Tibial nerve (tissue), 4 donors: Measurements from ENCODE around the gene KCNN1. TPM values are rescaled to one million over a fixed set of nuclear protein-coding genes. Genes with fewer than 3 reads are reported as not detected.

Experiments used
- DNase-seq, 2 donors: peaks; one replicate each; pipeline ENCODE4 v3.0.0-alpha.2; 2019; ENCODE audit warnings: low spot score in 2 of 2
- H3K27ac ChIP-seq, 4 donors: fragments of 200-600 bp; sonication (generic) in 3 of 4; one replicate each; pipeline ENCODE4 v1.5.1; 2017 to 2019; ENCODE audit warnings: mild to moderate bottlenecking in 1 of 4
- H3K27me3 ChIP-seq, 2 donors: fragments of 200-600 bp; sonication (generic) in 1 of 2; one replicate each; pipeline versions ENCODE4 v1.5.1 to v1.6.0; 2017 to 2019
- H3K36me3 ChIP-seq, 3 donors: fragments of 200-600 bp; sonication (generic); one replicate each; pipeline ENCODE4 v1.5.1; 2018 to 2019
- H3K4me1 ChIP-seq, 4 donors: fragments of 200-600 bp; sonication (generic) in 3 of 4; one replicate each; pipeline ENCODE4 v1.5.1; 2017 to 2019
- H3K4me3 ChIP-seq, 4 donors: fragments of 200-600 bp; sonication (generic) in 3 of 4; one replicate each; pipeline ENCODE4 v1.5.1; 2017 to 2019; ENCODE audit warnings: mild to moderate bottlenecking in 1 of 4, moderate library complexity in 1 of 4
- H3K9me3 ChIP-seq, 4 donors: fragments of 200-600 bp; sonication (generic) in 3 of 4; one replicate each; pipeline ENCODE4 v1.5.1; 2017 to 2019
- CTCF ChIP-seq, 5 experiments: fragments of 200-600 bp in 3 of 5; fragments of 450-650 bp in 2 of 5; sonication (generic) in 3 of 5; IDR thresholded peaks; one replicate each; pipeline ENCODE4 v1.5.1; 2016 to 2019; ENCODE audit warnings: antibody characterized with exemption in 5 of 5, mild to moderate bottlenecking in 3 of 5, moderate library complexity in 2 of 5
- EP300 ChIP-seq, 2 donors: sonication (generic); formaldehyde crosslinking; IDR thresholded peaks; one replicate each; pipeline ENCODE4 v1.6.1; 2017; ENCODE audit warnings: antibody characterized with exemption in 2 of 2, mild to moderate bottlenecking in 1 of 2
- POLR2A ChIP-seq, 2 donors: fragments of 450-650 bp; IDR thresholded peaks; one replicate each; pipeline ENCODE4 v1.6.1; 2017; ENCODE audit warnings: antibody characterized with exemption in 2 of 2, mild to moderate bottlenecking in 2 of 2, moderate library complexity in 2 of 2
- WGBS, 2 donors: methylation state at CpG; one replicate each; pipeline ENCODE4 v1.1.5; 2018; 5-methylcytosine and 5-hydroxymethylcytosine counted together
- total RNA-seq, 4 donors: library from RNA; depleted of rRNA; stranded (reverse); fragments of >200 nt; gene quantifications; one replicate each; pipeline ENCODE4 v1.1.0, GENCODE V29; 2016

The KCNN1 gene
- total RNA-seq, 4 donors from 2014 or later, result under 0.01 TPM; not detected in 3

GRCh38 chr19:18013210-18014111 is 46.6 kb downstream of the KCNN1 start:
- Histone ChIP-seq H3K4me3 (no peak overlapping the region), H3K4me1 (peaks cover 0 to 59% (median 15%) of the 10 kb centered on the region in 4 donors)
- 58 to 67% methylated on average over 17 of the region's 17 CpGs for whole genome bisulfite sequencing, 2 donors

DNA sequence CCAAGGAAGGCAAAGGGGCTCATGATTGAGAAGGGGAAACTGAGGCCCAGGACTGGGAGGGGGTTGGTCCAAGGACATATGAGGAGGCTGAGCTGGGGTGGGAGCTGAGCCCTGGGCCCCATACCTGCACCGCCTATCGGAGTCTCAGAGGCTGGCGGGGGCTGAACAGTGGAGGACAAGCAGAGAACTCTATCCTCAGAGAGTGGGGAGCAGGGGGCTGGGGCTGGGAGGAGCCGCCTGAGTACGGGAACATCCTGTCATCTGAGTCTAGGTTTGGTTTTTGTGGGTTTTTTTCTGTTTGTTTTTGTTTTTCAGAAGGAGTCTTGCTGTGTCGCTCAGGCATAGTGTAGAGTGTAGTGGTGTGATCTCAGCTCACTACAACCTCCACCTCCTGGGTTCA is 47.3 kb downstream of the KCNN1 start:
- no peak for DNase-seq
- TF ChIP-seq POLR2A (IDR thresholded peaks at IDR 0.05) (no peak), EP300 (IDR thresholded peaks at IDR 0.05) (no peak), CTCF (IDR thresholded peaks at IDR 0.05) (no peak)
- 81 to 84% methylated on average over 6 of the region's 6 CpGs for WGBS, 2 donors
- Histone ChIP-seq H3K9me3 (no peaks in the 10 kb centered on the region), H3K27ac (peak overlapping the region; percentile 43 to 95 (median 75)), H3K4me3 (no peak overlapping the region), H3K36me3 (peaks cover 4 to 60% (median 23%) of the 10 kb centered on the region in 3 donors), H3K27me3 (no peaks in the 10 kb centered on the region), H3K4me1 (peaks cover 0 to 56% (median 11%) of the 10 kb centered on the region in 4 donors)

More at GRCh38 chr19:18013210-18014111, 46.6 kb downstream of the KCNN1 start:
- Histone ChIP-seq H3K9me3 (no peaks in the 10 kb centered on the region), H3K36me3 (peaks cover 4 to 67% (median 23%) of the 10 kb centered on the region in 3 donors), H3K27ac (peak overlapping the region; percentile 43 to 95 (median 75)), H3K27me3 (no peaks in the 10 kb centered on the region)
- no peak for DNase-seq
- peak in 1 of 2 donors; percentile 19 for TF ChIP-seq EP300 (IDR thresholded peaks at IDR 0.05)
- no peak for TF ChIP-seq POLR2A (IDR thresholded peaks at IDR 0.05)

- no peaks in the 10 kb centered on the region for H3K9me3 ChIP-seq
- H3K36me3 ChIP-seq, result peaks cover 4 to 38% (median 11%) of the 10 kb centered on the region in 3 donors
- no peak overlapping the region for H3K4me3 ChIP-seq
- no peak for DNase-seq
- peak overlapping the region; percentile 73 to 95 (median 84) for H3K27ac ChIP-seq
- no peak for TF ChIP-seq CTCF (IDR thresholded peaks at IDR 0.05)
- TF ChIP-seq POLR2A (IDR thresholded peaks at IDR 0.05), result no peak
- peaks cover 0 to 67% (median 30%) of the 10 kb centered on the region in 4 donors for H3K4me1 ChIP-seq
- 84 to 86% methylated on average over 14 of the region's 14 CpGs for WGBS, 2 donors
- no peaks in the 10 kb centered on the region for H3K27me3 ChIP-seq
These were observed 49.5 kb downstream of the KCNN1 start for GRCh38 chr19:18016209-18016910.

DNA sequence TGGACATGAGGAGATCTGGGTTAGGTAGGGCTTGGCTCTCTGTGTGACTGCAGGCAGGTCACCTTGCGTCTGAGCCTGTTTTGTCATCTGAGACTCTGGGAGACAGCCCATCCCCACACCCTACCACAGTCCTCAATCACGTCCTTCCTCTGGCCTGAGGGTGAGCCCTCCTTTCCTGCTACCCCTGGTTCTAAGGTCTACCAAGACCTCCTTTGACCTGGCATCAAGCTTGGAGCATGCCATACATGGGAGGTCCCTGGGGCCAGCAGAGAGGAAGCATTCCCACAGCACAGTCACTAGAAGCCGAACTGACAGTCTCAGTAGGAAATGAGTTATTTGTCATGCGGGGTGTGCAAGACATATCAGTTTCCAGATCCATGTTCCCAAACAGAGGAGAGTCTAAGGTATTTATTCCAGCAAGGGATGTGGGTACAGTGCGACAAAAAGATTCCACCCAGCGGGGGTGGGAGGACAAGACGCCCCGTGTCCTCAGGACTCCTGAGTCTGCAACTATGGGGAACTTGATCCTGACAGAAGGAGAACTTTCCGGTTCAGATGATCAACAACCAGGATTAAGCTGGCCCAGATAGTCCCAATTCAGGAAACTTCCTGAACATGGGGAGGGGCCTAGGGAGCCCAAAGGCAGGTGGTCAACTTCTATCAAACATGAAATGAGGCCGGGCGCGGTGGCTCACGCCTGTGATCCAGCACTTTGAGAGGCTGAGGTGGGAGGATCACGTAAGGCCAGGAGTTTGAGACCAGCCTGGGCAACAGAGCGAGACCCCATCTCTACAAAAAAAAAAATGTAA is 50.6 kb downstream of the KCNN1 start:
- peaks cover 4 to 28% (median 8%) of the 10 kb centered on the region in 3 donors for H3K36me3 ChIP-seq
- no peaks in the 10 kb centered on the region for H3K9me3 ChIP-seq
- H3K27me3 ChIP-seq, result no peaks in the 10 kb centered on the region
- peaks cover 0 to 77% (median 41%) of the 10 kb centered on the region in 4 donors for H3K4me1 ChIP-seq
- TF ChIP-seq POLR2A (IDR thresholded peaks at IDR 0.05), result no peak
- TF ChIP-seq EP300 (IDR thresholded peaks at IDR 0.05), result peak; percentile 76 to 79
- TF ChIP-seq CTCF (IDR thresholded peaks at IDR 0.05), result no peak
- no peak for DNase-seq
- 73 to 78% methylated on average over 14 to 15 of the region's 15 CpGs for WGBS, 2 donors
- no peak overlapping the region for H3K4me3 ChIP-seq
- H3K27ac ChIP-seq, result peak overlapping the region; percentile 73 to 95 (median 84)
